K562 (cell line): Measurements from ENCODE around the gene RYR1. TPM values are rescaled to one million over a fixed set of nuclear protein-coding genes. Genes with fewer than 3 reads are reported as not detected.

Experiments used
- ARID1B ChIP-seq: fragments of 450-650 bp; IDR thresholded peaks from 2 replicates; pipeline ENCODE4 v1.6.1; 2016; ENCODE audit warnings: antibody characterized with exemption, mild to moderate bottlenecking, inconsistent platforms
- ARID3B ChIP-seq: fragments of 250-450 bp; sonication (Bioruptor Pico); IDR thresholded peaks from 2 replicates; pipeline ENCODE4 v1.4.0; 2020; ENCODE audit warnings: borderline replicate concordance
- BRD9 ChIP-seq: fragments of 450-650 bp; IDR thresholded peaks from 2 replicates; pipeline ENCODE4 v1.6.1; 2018; ENCODE audit warnings: low read depth; ENCODE audit not compliant: partially characterized antibody
- CGGBP1 ChIP-seq: fragments of 250-450 bp; sonication (Bioruptor Pico); IDR thresholded peaks from 2 replicates; pipeline ENCODE4 v1.9.0; 2021; ENCODE audit warnings: mild to moderate bottlenecking
- EHMT2 ChIP-seq: fragments of 450-650 bp; IDR thresholded peaks from 2 replicates; pipeline ENCODE4 v1.6.1; 2018; ENCODE audit warnings: antibody characterized with exemption
- HBP1 ChIP-seq: fragments of 450-650 bp; formaldehyde crosslinking; IDR thresholded peaks from 2 replicates; pipeline ENCODE4 v1.4.0; 2022; ENCODE audit warnings: missing genetic modification characterization
- LEF1 ChIP-seq: fragments of 450-650 bp; IDR thresholded peaks from 2 replicates; pipeline ENCODE4 v1.6.1; 2016; ENCODE audit warnings: mild to moderate bottlenecking
- MTA1 ChIP-seq: fragments of 450-650 bp; IDR thresholded peaks from 2 replicates; pipeline ENCODE4 v1.6.1; 2017; ENCODE audit warnings: borderline replicate concordance
- NBN ChIP-seq: fragments of 450-650 bp; IDR thresholded peaks from 2 replicates; pipeline ENCODE4 v1.6.1; 2016; ENCODE audit warnings: low read depth, mild to moderate bottlenecking
- NFATC3 ChIP-seq: fragments of 450-650 bp; IDR thresholded peaks from 2 replicates; pipeline ENCODE4 v1.6.1; 2017; ENCODE audit warnings: mild to moderate bottlenecking
- NFRKB ChIP-seq: fragments of 450-650 bp; IDR thresholded peaks from 2 replicates; pipeline ENCODE4 v1.6.1; 2016; ENCODE audit warnings: low read depth
- POLR2B ChIP-seq: fragments of 450-650 bp; IDR thresholded peaks from 2 replicates; pipeline ENCODE4 v1.6.1; 2018; ENCODE audit warnings: low read depth; ENCODE audit not compliant: partially characterized antibody
- SMAD4 ChIP-seq: fragments of 250-450 bp; sonication (Bioruptor Pico); conservative IDR thresholded peaks from 2 replicates; pipeline ENCODE4 v1.8.0; 2021; ENCODE audit warnings: inconsistent platforms, mild to moderate bottlenecking, moderate library complexity
- YY1 ChIP-seq, 3 experiments: IDR thresholded peaks; 2 replicates each; pipeline ENCODE4 v1.6.1; 2011; ENCODE audit warnings: low read length in 2 of 3, mild to moderate bottlenecking in 2 of 3, moderate library complexity in 2 of 3, borderline replicate concordance in 1 of 3, control low read depth in 1 of 3, low read depth in 1 of 3; ENCODE audit not compliant: insufficient read depth in 3 of 3, insufficient replicate concordance in 2 of 3, control insufficient read depth in 1 of 3, insufficient read length in 1 of 3; ENCODE audit errors: extremely low read depth in 1 of 3
- ZBTB9 ChIP-seq: fragments of 450-650 bp; formaldehyde crosslinking; IDR thresholded peaks from 2 replicates; pipeline ENCODE4 v1.4.0; 2020; ENCODE audit warnings: mild to moderate bottlenecking, moderate library complexity
- ZNF133 ChIP-seq: fragments of 250-450 bp; sonication (Bioruptor Pico); IDR thresholded peaks from 2 replicates; pipeline ENCODE4 v1.4.0; 2020; ENCODE audit warnings: mild to moderate bottlenecking
- ZNF239 ChIP-seq: fragments of 250-450 bp; sonication (Bioruptor Pico); IDR thresholded peaks from 2 replicates; pipeline ENCODE4 v1.4.0; 2020; ENCODE audit warnings: mild to moderate bottlenecking
- ZNF408 ChIP-seq: fragments of 250-450 bp; sonication (Bioruptor Pico); IDR thresholded peaks from 2 replicates; pipeline ENCODE4 v1.4.0; 2020; ENCODE audit warnings: low read depth, mild to moderate bottlenecking, moderate library complexity
- ZNF592 ChIP-seq: fragments of 450-650 bp; IDR thresholded peaks from 2 replicates; pipeline ENCODE4 v1.6.1; 2017; ENCODE audit warnings: antibody characterized with exemption, mild to moderate bottlenecking
- ZNF766 ChIP-seq: fragments of 200-800 bp; sonication (Bioruptor generic); conservative IDR thresholded peaks from 2 replicates; pipeline ENCODE4 v1.6.1; 2016; ENCODE audit warnings: missing genetic modification characterization, missing compliant biosample characterization
- polyA plus RNA-seq, 8 experiments: library from polyadenylated mRNA; depleted of rRNA in 4 of 8; stranded (reverse) in 5 of 8; unstranded in 3 of 8; fragments of >200 nt; fragmentation: Nextera tagmentation in 2 of 8; fragmentation: Illumina TruSeq in 1 of 8; extraction: Ambion mirVana in 2 of 8; extraction: Trizol in 1 of 8; gene quantifications; 2 replicates each; pipeline versions ENCODE4 v1.2.1 to v1.2.3, GENCODE V29; 2011 to 2014; ENCODE audit warnings: inconsistent platforms in 1 of 8, missing spikeins in 1 of 8
- total RNA-seq, 7 experiments: library from RNA; depleted of rRNA in 6 of 7; stranded (reverse); fragments of >200 nt in 6 of 7; fragmentation: Illumina TruSeq in 2 of 7; extraction: Trizol in 2 of 7; gene quantifications; 2 replicates each; pipeline versions ENCODE4 v1.2.1 to v1.2.3, GENCODE V29; 2011 to 2021; ENCODE audit warnings: low replicate concordance in 1 of 7

The RYR1 gene
- total and polyA plus RNA-seq, 9 of the 15 experiments (the other 6 are each of a cell fraction or from before 2014, with no cell fraction given) = 0.11 to 7.4 (median 3.7) TPM

GRCh38 chr19:38402623-38402966 lies 30.9 kb upstream of the RYR1 start (continued):
- TF ChIP-seq YY1 (IDR thresholded peaks at IDR 0.05; ENCODE audit: borderline replicate concordance in 1 of 3, control insufficient read depth in 1 of 3, extremely low read depth in 1 of 3, insufficient read depth in 3 of 3, insufficient read length in 1 of 3, insufficient replicate concordance in 2 of 3, low read depth in 1 of 3, low read length in 2 of 3) (peak in 2 of 3 experiments; percentile 78 to 79), CGGBP1 (no peak), ARID3B (no peak), ZNF408 (no peak), POLR2B (peak; percentile 44), NFATC3 (0 out of 2 replicates have a peak, but pooled peaks have one; percentile 34), ARID1B (0 out of 2 replicates have a peak, but pooled peaks have one; percentile 6), NFRKB (peak; percentile 79), ZNF133 (CRISPR knock-in tag) (no peak), ZNF239 (CRISPR knock-in tag) (peak; percentile 31; the same call in 1 of the 2 replicates), BRD9 (no peak), EHMT2 (peak; percentile 78; the same call in 1 of the 2 replicates), ZNF766 (peak; percentile 44; the same call in 1 of the 2 replicates), MTA1 (peak; percentile 66; the same call in 1 of the 2 replicates), ZNF592 (peak; percentile 63), HBP1 (CRISPR knock-in tag) (0 out of 2 replicates have a peak, but pooled peaks have one; percentile 37), ZBTB9 (CRISPR knock-in tag) (0 out of 2 replicates have a peak, but pooled peaks have one; percentile 45), SMAD4 (peak; percentile 51; the same call in 1 of the 2 replicates), NBN (0 out of 2 replicates have a peak, but pooled peaks have one; percentile 37), LEF1 (0 out of 2 replicates have a peak, but pooled peaks have one; percentile 16)
